Activated CD8-positive, alpha-beta T cell treated with anti-CD3 and anti-CD28 coated beads, Interleukin-2, amount 10 ng/mL, durations not matched to agents 7 days and 5 days (primary cell): ENCODE data around the gene STK40. TPM values are rescaled to one million over a fixed set of nuclear protein-coding genes. Genes with fewer than 3 reads are reported as not detected.
A peak's percentile ranks its signal among the peaks of the same experiment; 100 is the strongest.

Experiments
- ATAC-seq: fragments of 150-1000 bp; cut with Tn5 transposase; one replicate; pipeline ENCODE4 v1.10.0; 2021; ENCODE audit warnings: moderate library complexity
- CTCF ChIA-PET: fragments of 350-600 bp; sonication (Branson Sonifier 250); formaldehyde crosslinking; loops from one replicate; lab custom pipeline; 2021; ENCODE audit warnings: antibody characterized with exemption; lab: Charles Lee
- POLR2A ChIA-PET: fragments of 350-600 bp; sonication (Branson Sonifier 250); formaldehyde crosslinking; loops from one replicate; lab custom pipeline; 2021; ENCODE audit warnings: antibody characterized with exemption; lab: Charles Lee
- DNase-seq: peaks from one replicate; pipeline ENCODE4 v3.0.0-alpha.2; 2020
- H3K27ac Mint-ChIP-seq: one replicate; pipeline ENCODE4 v1.8.0; 2021; ENCODE audit warnings: mild to moderate bottlenecking, mixed read lengths
- H3K27me3 Mint-ChIP-seq: one replicate; pipeline ENCODE4 v1.8.0; 2021; ENCODE audit warnings: low read depth, mixed read lengths
- H3K36me3 Mint-ChIP-seq: one replicate; pipeline ENCODE4 v1.8.0; 2021; ENCODE audit warnings: low read depth, mixed read lengths
- H3K4me1 Mint-ChIP-seq: one replicate; pipeline ENCODE4 v1.8.0; 2021; ENCODE audit warnings: low read depth, mixed read lengths
- H3K4me3 Mint-ChIP-seq: one replicate; pipeline ENCODE4 v1.8.0; 2021; ENCODE audit warnings: mild to moderate bottlenecking, mixed read lengths
- H3K9me3 Mint-ChIP-seq: one replicate; pipeline ENCODE4 v1.8.0; 2022; ENCODE audit warnings: mixed read lengths; ENCODE audit not compliant: insufficient read depth
- total RNA-seq, 2 experiments: library from RNA; stranded (reverse); gene quantifications; one replicate each; pipeline ENCODE4 v1.2.3, GENCODE V29; 2021

STK40 gene
- total RNA-seq, 2 experiments from 2014 or later = 69.7 to 72.4 TPM

DNA sequence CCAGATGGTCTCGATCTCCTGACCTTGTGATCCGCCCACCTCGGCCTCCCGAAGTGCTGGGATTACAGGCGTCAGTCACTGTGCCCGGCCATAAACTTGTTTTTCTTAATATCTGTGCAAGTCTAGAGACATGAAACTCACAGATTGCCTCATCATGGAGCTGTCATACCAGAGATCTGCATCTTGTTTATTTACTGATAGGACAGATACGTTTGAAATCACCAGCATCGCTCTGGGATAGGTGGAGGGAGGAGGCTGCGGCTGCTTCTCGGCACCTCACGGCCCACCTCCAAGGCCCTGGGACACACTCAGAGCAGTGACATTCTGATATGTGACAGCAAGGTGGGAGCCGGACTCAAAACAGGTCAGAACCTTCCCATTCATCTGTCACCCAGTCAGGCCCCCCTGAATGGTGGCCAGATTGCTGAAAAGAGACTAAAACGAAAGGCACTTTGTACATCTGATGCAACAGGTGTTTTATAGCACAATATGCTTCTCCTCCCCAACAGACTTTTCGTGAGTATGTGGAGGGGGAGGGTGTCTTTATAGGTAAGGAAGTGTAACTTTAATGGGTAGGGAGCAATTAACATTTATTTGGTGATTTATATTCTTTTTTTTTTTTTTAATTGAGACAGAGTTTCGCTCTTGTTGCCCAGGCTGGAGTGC lies 30.1 kb upstream of the STK40 start:
- no peaks in the 10 kb centered on the region for H3K27me3 Mint-ChIP-seq
- H3K27ac Mint-ChIP-seq = no peak overlapping the region
- H3K36me3 Mint-ChIP-seq = peaks cover 3% of the 10 kb centered on the region
- ChIA-PET CTCF (interaction anchor here (0.8 to 4.2 kb wide), 3 partner anchors 50 to 73 kb away, joined by 3 to 27 read pairs (median 3); no protein-coding TSS in a partner anchor), POLR2A (interaction anchor here (0.6 kb wide), 1 partner anchor 126 kb away, joined by 4 read pairs; no protein-coding TSS in a partner anchor)
- no peak for ATAC-seq
- no peaks in the 10 kb centered on the region for H3K9me3 Mint-ChIP-seq
- no peak for DNase-seq
- peaks cover 31% of the 10 kb centered on the region for H3K4me1 Mint-ChIP-seq
- no peak overlapping the region for H3K4me3 Mint-ChIP-seq

DNA sequence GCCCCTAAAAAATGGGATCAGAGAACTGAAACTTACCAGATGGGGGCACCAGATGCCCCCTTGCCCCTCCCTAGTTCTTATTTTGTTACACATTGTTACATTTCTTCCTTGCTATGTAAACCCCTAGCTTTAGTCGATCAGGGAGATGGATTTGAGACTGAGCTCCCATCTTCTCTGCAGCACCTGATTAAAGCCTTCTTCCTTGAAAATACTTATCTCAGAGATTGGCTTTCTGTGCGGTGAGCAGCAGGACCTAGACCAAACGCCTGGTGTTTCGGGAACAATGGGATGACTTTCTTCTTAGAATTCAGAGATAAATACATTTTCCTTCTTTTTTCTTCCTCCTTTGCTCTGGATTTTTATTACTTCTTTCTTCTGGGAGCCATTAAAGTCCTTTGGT lies 28.7 kb upstream of the STK40 start:
- H3K4me3 Mint-ChIP-seq = no peak overlapping the region
- DNase-seq (no peak), ATAC-seq (no peak)
- ChIA-PET POLR2A (no interaction called here), CTCF (interaction anchor here (0.8 to 4.2 kb wide), 4 partner anchors 28 to 72 kb away, joined by 3 to 27 read pairs (median 4); no protein-coding TSS in a partner anchor)
- peaks cover 23% of the 10 kb centered on the region for H3K4me1 Mint-ChIP-seq
- H3K27me3 Mint-ChIP-seq = no peaks in the 10 kb centered on the region
- no peak overlapping the region for H3K27ac Mint-ChIP-seq
- no peaks in the 10 kb centered on the region for H3K9me3 Mint-ChIP-seq
- peaks cover 3% of the 10 kb centered on the region for H3K36me3 Mint-ChIP-seq

GRCh38 chr1:36411674-36412648 lies 26.2 kb upstream of the STK40 start:
- Mint-ChIP-seq H3K36me3 (peaks cover 3% of the 10 kb centered on the region), H3K4me3 (peak overlapping the region; percentile 25), H3K9me3 (no peaks in the 10 kb centered on the region), H3K27me3 (peaks cover 2% of the 10 kb centered on the region), H3K4me1 (peaks cover 23% of the 10 kb centered on the region), H3K27ac (peak overlapping the region; percentile 86)
- CTCF ChIA-PET = interaction anchor here (0.6 to 4.2 kb wide), 21 partner anchors 8 to 262 kb away, joined by 3 to 27 read pairs (median 4); partner anchors contain the start of genes LSM10, STK40 and TRAPPC3
- POLR2A ChIA-PET = interaction anchor here (0.7 to 1.9 kb wide), 6 partner anchors 23 to 252 kb away, joined by 3 to 6 read pairs (median 4); partner anchors contain the start of gene STK40
- ATAC-seq (peak; percentile 94), DNase-seq (peak; percentile 75)

- Mint-ChIP-seq H3K9me3 (no peaks in the 10 kb centered on the region), H3K4me1 (peaks cover 25% of the 10 kb centered on the region), H3K27ac (no peak overlapping the region), H3K4me3 (no peak overlapping the region), H3K36me3 (peaks cover 3% of the 10 kb centered on the region), H3K27me3 (peaks cover 7% of the 10 kb centered on the region)
- ATAC-seq = no peak
- ChIA-PET POLR2A (no interaction called here), CTCF (interaction anchor here (0.9 kb wide), 1 partner anchor 19 kb away, joined by 3 read pairs; no protein-coding TSS in a partner anchor)
- DNase-seq = no peak
Observed at GRCh38 chr1:36408479-36408878, 22.8 kb upstream of the STK40 start.

DNA sequence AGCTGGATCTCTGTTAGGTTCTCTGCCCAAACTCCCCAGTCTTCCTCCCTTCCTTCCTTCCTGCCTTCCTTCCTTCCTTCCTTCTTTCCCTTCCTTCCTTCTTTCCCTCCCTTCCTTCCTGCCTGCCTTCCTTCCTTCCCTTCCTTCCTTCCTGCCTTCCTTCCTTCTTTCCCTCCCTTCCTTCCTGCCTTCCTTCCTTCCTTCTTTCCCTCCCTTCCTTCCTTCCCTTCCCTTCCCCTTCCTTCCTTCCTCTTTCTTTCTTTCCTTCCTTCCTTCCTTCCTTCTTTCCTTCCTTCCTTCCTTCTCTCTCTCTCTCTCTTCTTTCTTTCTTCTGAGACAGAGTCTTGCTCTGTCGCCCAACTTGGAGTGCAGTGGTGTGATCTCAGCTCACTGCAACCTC lies 20.7 kb upstream of the STK40 start:
- Mint-ChIP-seq H3K4me1 (peaks cover 9% of the 10 kb centered on the region), H3K4me3 (no peak overlapping the region), H3K27ac (peak overlapping the region; percentile 31), H3K9me3 (no peaks in the 10 kb centered on the region), H3K36me3 (peaks cover under 1% of the 10 kb centered on the region), H3K27me3 (peaks cover 7% of the 10 kb centered on the region)
- ChIA-PET POLR2A (no interaction called here), CTCF (interaction anchor here (1.2 to 1.4 kb wide), 3 partner anchors 8 to 37 kb away, joined by 3 to 4 read pairs (median 4); partner anchors contain the start of gene LSM10)
- ATAC-seq (no peak), DNase-seq (no peak)

DNA sequence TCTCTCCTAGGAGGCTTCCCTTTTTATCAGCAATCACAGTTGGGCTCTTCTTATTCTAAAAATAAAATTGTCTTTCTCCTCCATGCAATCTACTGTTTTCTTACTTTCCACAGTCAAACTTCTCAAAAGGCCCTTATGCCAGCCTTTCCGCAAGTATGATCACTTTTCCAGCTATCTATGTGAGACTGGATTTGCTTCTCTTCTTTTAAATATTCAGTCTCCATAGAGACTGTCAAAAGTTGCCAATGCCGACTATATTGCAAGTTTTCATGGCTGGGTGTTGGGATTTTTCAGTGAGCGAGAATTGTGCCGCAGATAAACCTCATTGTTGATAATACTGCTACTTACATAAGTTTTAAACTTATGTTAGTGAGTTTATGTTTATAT lies 16.8 kb upstream of the STK40 start:
- Mint-ChIP-seq H3K27ac (no peak overlapping the region), H3K4me1 (peaks cover 25% of the 10 kb centered on the region), H3K4me3 (no peak overlapping the region), H3K27me3 (peaks cover 6% of the 10 kb centered on the region), H3K36me3 (peaks cover 3% of the 10 kb centered on the region), H3K9me3 (no peaks in the 10 kb centered on the region)
- ChIA-PET POLR2A (no interaction called here), CTCF (interaction anchor here (0.6 to 0.8 kb wide), 2 partner anchors 18 kb away, joined by 3 read pairs; no protein-coding TSS in a partner anchor)
- no peak for DNase-seq
- ATAC-seq = no peak

DNA sequence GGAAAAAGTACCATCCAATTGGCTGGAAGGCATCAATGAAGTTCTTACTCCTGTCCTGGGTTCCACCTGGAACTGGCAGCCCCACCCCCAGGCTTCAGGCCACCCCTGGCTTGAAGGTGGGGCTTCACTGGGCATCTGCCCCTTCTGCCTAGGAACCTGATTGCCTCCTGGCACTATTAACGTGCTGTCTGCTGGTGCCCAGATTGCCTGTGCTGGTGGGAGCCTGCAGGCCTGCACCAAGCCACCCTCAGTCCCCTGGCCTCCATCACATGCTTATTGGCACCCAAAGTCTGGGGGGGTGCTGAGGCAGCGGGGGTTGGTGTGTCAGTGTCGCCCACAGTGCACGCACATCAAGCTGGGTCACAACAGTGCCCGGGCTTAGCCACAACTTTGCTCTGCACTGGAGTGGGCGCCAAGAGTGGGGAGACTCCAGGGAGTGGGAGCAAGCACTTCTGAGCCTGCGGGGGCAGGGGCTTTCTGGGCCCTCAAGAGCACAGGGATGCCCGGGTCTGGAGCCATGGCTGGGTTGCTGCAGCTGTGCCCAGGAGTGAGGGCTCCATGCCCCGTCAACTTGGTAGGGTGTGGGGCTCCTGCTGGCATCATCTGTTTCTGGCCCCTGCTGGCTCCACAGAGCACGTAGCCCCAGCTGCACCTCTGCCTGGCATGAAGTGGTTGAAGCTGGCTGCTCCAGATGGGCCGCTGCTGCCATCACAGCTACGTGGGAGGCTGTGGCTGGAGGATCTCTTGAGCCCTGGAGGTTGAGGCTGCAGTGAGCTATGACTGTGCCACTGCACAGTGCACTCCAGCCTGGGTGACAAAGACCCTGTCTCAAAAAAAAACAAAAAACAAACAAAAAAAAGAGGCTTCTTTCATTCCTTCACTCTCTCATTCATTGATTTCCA lies 16.1 kb upstream of the STK40 start:
- H3K9me3 Mint-ChIP-seq = no peaks in the 10 kb centered on the region
- DNase-seq (no peak), ATAC-seq (no peak)
- CTCF ChIA-PET = interaction anchor here (0.6 to 4.8 kb wide), 3 partner anchors 17 to 59 kb away, joined by 3 to 30 read pairs (median 4); no protein-coding TSS in a partner anchor
- no peak overlapping the region for H3K27ac Mint-ChIP-seq
- peaks cover 28% of the 10 kb centered on the region for H3K4me1 Mint-ChIP-seq
- H3K4me3 Mint-ChIP-seq = no peak overlapping the region
- POLR2A ChIA-PET = no interaction called here
- peaks cover 3% of the 10 kb centered on the region for H3K36me3 Mint-ChIP-seq
- H3K27me3 Mint-ChIP-seq = peaks cover 5% of the 10 kb centered on the region

DNA sequence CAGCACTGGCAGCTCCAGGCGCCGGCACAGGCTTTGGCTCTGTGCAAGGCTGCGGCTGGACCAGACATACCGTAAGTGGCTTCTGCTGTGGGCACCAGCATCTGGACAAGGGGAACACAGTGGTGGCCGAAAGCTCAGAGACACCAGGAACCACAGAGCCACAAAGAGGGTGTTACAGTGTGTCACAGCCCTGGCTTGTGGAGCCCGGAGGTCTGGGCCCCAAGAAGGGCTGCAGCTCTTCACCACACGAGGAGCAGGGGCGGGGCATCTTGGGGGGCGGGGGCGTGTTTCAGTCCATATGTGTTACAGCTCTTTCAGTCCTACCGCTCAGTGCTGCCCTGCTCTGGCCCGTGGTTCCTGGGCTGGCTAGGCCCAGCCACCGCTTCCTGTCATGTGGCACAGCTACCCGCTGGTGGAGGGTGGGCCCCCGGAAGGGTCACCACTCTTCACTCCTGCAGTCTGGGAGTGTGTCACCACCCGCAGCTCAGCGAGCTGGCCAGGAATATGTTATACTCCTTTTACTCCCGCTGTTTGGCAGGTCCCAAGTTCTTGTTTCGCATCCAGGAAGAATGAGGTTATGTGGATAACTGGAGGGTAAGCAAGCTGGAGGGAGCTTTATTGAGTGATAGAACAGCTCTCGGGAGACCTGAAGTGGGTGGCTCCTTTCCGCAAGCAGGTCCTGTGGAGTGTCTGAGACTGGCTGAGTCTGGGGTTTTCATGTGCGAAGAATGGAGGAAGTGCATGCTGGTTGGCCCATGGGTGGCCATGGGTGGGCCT lies 15.3 kb upstream of the STK40 start:
- CTCF ChIA-PET = interaction anchor here (0.7 to 4.8 kb wide), 5 partner anchors 11 to 58 kb away, joined by 4 to 30 read pairs (median 5); no protein-coding TSS in a partner anchor
- H3K9me3 Mint-ChIP-seq = no peaks in the 10 kb centered on the region
- H3K27ac Mint-ChIP-seq = peak overlapping the region; percentile 57
- H3K36me3 Mint-ChIP-seq = peaks cover 5% of the 10 kb centered on the region
- DNase-seq (peak; percentile 63), ATAC-seq (no peak)
- no peak overlapping the region for H3K4me3 Mint-ChIP-seq
- peaks cover 2% of the 10 kb centered on the region for H3K27me3 Mint-ChIP-seq
- POLR2A ChIA-PET = interaction anchor here (0.8 to 1.1 kb wide), 2 partner anchors 14 to 59 kb away, joined by 3 to 6 read pairs; no protein-coding TSS in a partner anchor
- peaks cover 35% of the 10 kb centered on the region for H3K4me1 Mint-ChIP-seq

GRCh38 chr1:36400514-36400824 lies 14.7 kb upstream of the STK40 start:
- H3K9me3 Mint-ChIP-seq = no peaks in the 10 kb centered on the region
- H3K36me3 Mint-ChIP-seq = peaks cover 5% of the 10 kb centered on the region
- POLR2A ChIA-PET = interaction anchor here (0.8 to 1.1 kb wide), 2 partner anchors 13 to 58 kb away, joined by 3 to 6 read pairs; no protein-coding TSS in a partner anchor
- peaks cover 2% of the 10 kb centered on the region for H3K27me3 Mint-ChIP-seq
- peak overlapping the region; percentile 57 for H3K27ac Mint-ChIP-seq
- DNase-seq (no peak), ATAC-seq (no peak)
- H3K4me3 Mint-ChIP-seq = no peak overlapping the region
- peaks cover 37% of the 10 kb centered on the region for H3K4me1 Mint-ChIP-seq
- CTCF ChIA-PET = interaction anchor here (0.7 to 4.8 kb wide), 5 partner anchors 12 to 58 kb away, joined by 4 to 30 read pairs (median 5); no protein-coding TSS in a partner anchor
